Caco-2 (cell line): ENCODE measurements around the gene TSPAN8. TPM values are rescaled to one million over a fixed set of nuclear protein-coding genes. Genes with fewer than 3 reads are reported as not detected.

Experiments used
- BruUV-seq: library from RNA; stranded (reverse); fragments of 400-500 nt; replicated peaks from 2 replicates; lab custom pipeline; 2021; lab: Mats Ljungman, UMichigan
- CTCF ChIA-PET: fragments of 300-600 bp; sonication (Branson Sonifier 250); formaldehyde crosslinking; loops from one replicate; lab custom pipeline; 2022; ENCODE audit warnings: antibody characterized with exemption; lab: Charles Lee
- POLR2A ChIA-PET: fragments of 300-600 bp; sonication (Branson Sonifier 250); formaldehyde crosslinking; loops from one replicate; lab custom pipeline; 2022; ENCODE audit warnings: antibody characterized with exemption; lab: Charles Lee
- DNase-seq, 2 experiments: peaks; one replicate each; pipeline versions ENCODE4 v3.0.0 to v3.0.0-alpha.2; 2020 to 2022
- H3K27me3 ChIP-seq: replicated peaks from 2 replicates; pipeline ENCODE4 v1.6.0; 2011; ENCODE audit warnings: low read length; ENCODE audit not compliant: control insufficient read depth, insufficient read depth
- H3K36me3 ChIP-seq: 2 replicates; pipeline ENCODE4 v1.5.1; 2011; ENCODE audit warnings: low read length; ENCODE audit not compliant: control insufficient read depth, insufficient read depth
- H3K4me1 ChIP-seq: fragments of 250-450 bp; sonication (Bioruptor Pico); 2 replicates; pipeline ENCODE4 v1.5.1; 2020; ENCODE audit warnings: mild to moderate bottlenecking
- H3K4me3 ChIP-seq: 2 replicates; pipeline ENCODE4 v1.5.1; 2011; ENCODE audit warnings: low read depth, mild to moderate bottlenecking, control low read depth, low read length
- H3K9me3 ChIP-seq: fragments of 250-450 bp; sonication (Bioruptor Pico); 2 replicates; pipeline ENCODE4 v1.5.1; 2020; ENCODE audit warnings: mild to moderate bottlenecking, moderate library complexity
- H3K27ac Mint-ChIP-seq: one replicate; pipeline ENCODE4 v1.8.0; 2022; ENCODE audit warnings: mixed read lengths; ENCODE audit not compliant: unreplicated experiment
- H3K27me3 Mint-ChIP-seq: one replicate; pipeline ENCODE4 v1.8.0; 2022; ENCODE audit warnings: mixed read lengths; ENCODE audit not compliant: insufficient read depth, unreplicated experiment
- H3K36me3 Mint-ChIP-seq: one replicate; pipeline ENCODE4 v1.8.0; 2022; ENCODE audit warnings: mild to moderate bottlenecking, mixed read lengths; ENCODE audit not compliant: insufficient read depth, unreplicated experiment
- H3K4me1 Mint-ChIP-seq: one replicate; pipeline ENCODE4 v1.8.0; 2022; ENCODE audit warnings: low read depth, mixed read lengths; ENCODE audit not compliant: unreplicated experiment
- H3K4me3 Mint-ChIP-seq: one replicate; pipeline ENCODE4 v1.8.0; 2022; ENCODE audit warnings: mild to moderate bottlenecking, moderate library complexity, mixed read lengths; ENCODE audit not compliant: unreplicated experiment
- H3K9me3 Mint-ChIP-seq: one replicate; pipeline ENCODE4 v1.8.0; 2022; ENCODE audit warnings: mixed read lengths; ENCODE audit not compliant: unreplicated experiment
- CTCF ChIP-seq, 2 experiments: fragments of 200-600 bp in 1 of 2; IDR thresholded peaks; 1 replicate in 1 of 2; 2 replicates in 1 of 2; pipeline versions ENCODE4 v1.5.1 to v1.8.0; 2011 to 2022; ENCODE audit warnings: antibody characterized with exemption in 1 of 2, control low read depth in 1 of 2, inconsistent platforms in 1 of 2, low read depth in 1 of 2, low read length in 1 of 2, mild to moderate bottlenecking in 1 of 2, moderate library complexity in 1 of 2; ENCODE audit not compliant: insufficient read depth in 1 of 2, severe bottlenecking in 1 of 2, unreplicated experiment in 1 of 2
- intact Hi-C: fragments of 100-400 bp; cut with micrococcal nuclease; formaldehyde crosslinking; loops from one replicate; pipeline ENCODE4 v1.10.0; 2022; ENCODE audit not compliant: unreplicated experiment
- total RNA-seq: library from RNA; stranded (reverse); gene quantifications from 2 replicates; pipeline ENCODE4 v1.2.3, GENCODE V29; 2022

Gene TSPAN8
- total RNA-seq, 1 experiment from 2014 or later = 86.4 TPM

GRCh38 chr12:71085575-71085974 is 72.2 kb downstream of the TSPAN8 start:
- Histone ChIP-seq H3K36me3 (no peaks in the 10 kb centered on the region), H3K4me1 (no peaks in the 10 kb centered on the region), H3K9me3 (no peaks in the 10 kb centered on the region), H3K4me3 (no peak overlapping the region), H3K27me3 (no peaks in the 10 kb centered on the region)
- POLR2A ChIA-PET = no interaction called here
- Mint-ChIP-seq H3K9me3 (peaks cover 16% of the 10 kb centered on the region), H3K36me3 (no peaks in the 10 kb centered on the region), H3K27ac (no peak overlapping the region), H3K27me3 (no peaks in the 10 kb centered on the region), H3K4me3 (no peak overlapping the region), H3K4me1 (no peaks in the 10 kb centered on the region)
- no peak for DNase-seq
- no peak for TF ChIP-seq CTCF (IDR thresholded peaks at IDR 0.05; ENCODE audit: insufficient read depth in 1 of 2, low read depth in 1 of 2, low read length in 1 of 2, severe bottlenecking in 1 of 2, unreplicated experiment in 1 of 2)
- BruUV-seq = no TSS peak
- CTCF ChIA-PET = no interaction called here
- intact Hi-C loops = no loop called here

GRCh38 chr12:71075743-71076142 is 82.1 kb downstream of the TSPAN8 start:
- Mint-ChIP-seq H3K27me3 (no peaks in the 10 kb centered on the region), H3K36me3 (no peaks in the 10 kb centered on the region), H3K4me1 (no peaks in the 10 kb centered on the region), H3K4me3 (no peak overlapping the region), H3K27ac (no peak overlapping the region), H3K9me3 (no peaks in the 10 kb centered on the region)
- no peaks in the 10 kb centered on the region for H3K4me1 ChIP-seq
- no peaks in the 10 kb centered on the region; the same call in 1 of the 2 replicates for H3K9me3 ChIP-seq
- TF ChIP-seq CTCF (IDR thresholded peaks at IDR 0.05; ENCODE audit: insufficient read depth in 1 of 2, low read depth in 1 of 2, low read length in 1 of 2, severe bottlenecking in 1 of 2, unreplicated experiment in 1 of 2) = no peak
- ChIA-PET POLR2A (no interaction called here), CTCF (interaction anchor here (0.6 kb wide), 1 partner anchor 941 kb away, joined by 3 read pairs; no protein-coding TSS in a partner anchor)
- intact Hi-C loops = no loop called here
- no peaks in the 10 kb centered on the region for H3K36me3 ChIP-seq
- no peak for DNase-seq
- BruUV-seq = no TSS peak
- H3K4me3 ChIP-seq = no peak overlapping the region
- no peaks in the 10 kb centered on the region for H3K27me3 ChIP-seq

Other genes with a start within 250 kb of the TSPAN8 start
- gene PTPRR, start 237.3 kb downstream of the TSPAN8 start, total RNA-seq = 1.3 and 1.9 TPM in 2 replicates